Ishikawa (cell line): ENCODE data around the gene ALG14.

Experiments used
- CEBPB ChIP-seq: IDR thresholded peaks from 2 replicates; pipeline ENCODE4 v1.6.1; 2012
- CREB1 ChIP-seq: IDR thresholded peaks from 2 replicates; pipeline ENCODE4 v1.6.1; 2012; ENCODE audit warnings: low read depth
- EGR1 ChIP-seq: IDR thresholded peaks from 2 replicates; pipeline ENCODE4 v1.6.1; 2012
- EP300 ChIP-seq: IDR thresholded peaks from 2 replicates; pipeline ENCODE4 v1.6.1; 2012; ENCODE audit warnings: borderline replicate concordance
- FOXM1 ChIP-seq: IDR thresholded peaks from 2 replicates; pipeline ENCODE4 v1.6.1; 2012; ENCODE audit warnings: low read depth, borderline replicate concordance
- MAX ChIP-seq: IDR thresholded peaks from 2 replicates; pipeline ENCODE4 v1.6.1; 2012
- NFIC ChIP-seq: IDR thresholded peaks from 2 replicates; pipeline ENCODE4 v1.6.1; 2012
- RAD21 ChIP-seq: IDR thresholded peaks from 2 replicates; pipeline ENCODE4 v1.6.1; 2012; ENCODE audit warnings: low read depth
- REST ChIP-seq: IDR thresholded peaks from 2 replicates; pipeline ENCODE4 v1.6.1; 2012; ENCODE audit warnings: low read depth, mild to moderate bottlenecking
- TAF1 ChIP-seq: IDR thresholded peaks from 2 replicates; pipeline ENCODE4 v1.6.1; 2012; ENCODE audit warnings: low read depth, mild to moderate bottlenecking
- TCF12 ChIP-seq: IDR thresholded peaks from 2 replicates; pipeline ENCODE4 v1.6.1; 2012; ENCODE audit warnings: low read depth
- TEAD4 ChIP-seq: IDR thresholded peaks from 2 replicates; pipeline ENCODE4 v1.6.1; 2012
- USF1 ChIP-seq: IDR thresholded peaks from 2 replicates; pipeline ENCODE4 v1.6.1; 2012
- YY1 ChIP-seq: IDR thresholded peaks from 2 replicates; pipeline ENCODE4 v1.6.1; 2012; ENCODE audit warnings: low read depth
- ZBTB7A ChIP-seq: IDR thresholded peaks from 2 replicates; pipeline ENCODE4 v1.6.1; 2012; ENCODE audit warnings: low read depth

The ALG14 gene

GRCh38 chr1:94999456-95000131 lies 73.2 kb downstream of the ALG14 start:
- no peak for TF ChIP-seq FOXM1
- no peak for TF ChIP-seq NFIC
- no peak for TF ChIP-seq TAF1

GRCh38 chr1:94998748-94999147 lies 74.0 kb downstream of the ALG14 start:
- TF ChIP-seq TAF1, result no peak

- no peak for TF ChIP-seq CEBPB
Observed at GRCh38 chr1:94998114-94998513, 74.6 kb downstream of the ALG14 start.

GRCh38 chr1:94994805-94995204 lies 77.9 kb downstream of the ALG14 start:
- TF ChIP-seq FOXM1 (no peak), CREB1 (no peak), TCF12 (no peak), TAF1 (no peak), MAX (no peak), EP300 (no peak), TEAD4 (no peak), NFIC (no peak), EGR1 (no peak), USF1 (no peak), REST (no peak), CEBPB (no peak), ZBTB7A (no peak), RAD21 (no peak), YY1 (no peak)

GRCh38 chr1:94993931-94994645 lies 78.7 kb downstream of the ALG14 start:
- no peak for TF ChIP-seq USF1
- no peak for TF ChIP-seq CREB1
- no peak for TF ChIP-seq REST
- TF ChIP-seq MAX, result no peak

GRCh38 chr1:94992863-94993563 lies 79.7 kb downstream of the ALG14 start:
- no peak for TF ChIP-seq FOXM1
- no peak for TF ChIP-seq EGR1
- TF ChIP-seq REST, result no peak
- TF ChIP-seq RAD21, result no peak
